ENCODE data around the gene CST11.

DNA sequence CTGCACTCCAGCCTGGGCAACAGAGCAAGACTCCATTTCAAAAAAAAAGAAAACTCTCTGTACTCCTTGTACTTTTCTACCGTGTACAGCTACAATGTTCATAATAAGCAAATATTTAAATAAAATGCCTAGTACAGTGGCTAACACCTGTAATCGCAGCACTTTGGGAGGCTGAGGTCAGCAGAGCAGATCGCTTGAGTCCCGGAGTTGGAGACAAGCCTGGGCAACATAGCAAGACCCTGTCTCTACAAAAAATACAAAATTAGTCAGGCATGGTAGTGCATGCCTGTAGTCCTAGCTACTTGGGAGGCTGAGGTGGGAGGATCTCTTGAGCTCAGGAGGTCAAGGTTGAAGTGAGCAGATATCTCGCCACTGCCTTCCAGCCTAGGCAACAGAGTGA lies 37.1 kb downstream of the CST11 start:
- TF ChIP-seq CTCF (IDR thresholded peaks at IDR 0.05 in 4 of 5, conservative IDR thresholded peaks at IDR 0.05 in 1 of 5) = no peak
- TF ChIP-seq POLR2A (IDR thresholded peaks at IDR 0.05) = no peak
